Sigmoid colon (tissue), 4 donors: ENCODE data around the gene PIP4K2A.

Experiments
- CTCF ChIP-seq, 4 experiments: fragments of 450-650 bp in 3 of 4; fragments of 200-600 bp in 1 of 4; IDR thresholded peaks; one replicate each; pipeline ENCODE4 v1.5.1; 2016 to 2019; ENCODE audit warnings: antibody characterized with exemption in 4 of 4, mild to moderate bottlenecking in 3 of 4, moderate library complexity in 2 of 4
- POLR2AphosphoS5 ChIP-seq, 4 donors: sonication (generic); formaldehyde crosslinking; IDR thresholded peaks; one replicate each; pipeline ENCODE4 v1.6.1; 2017; ENCODE audit warnings: antibody characterized with exemption in 4 of 4

DNA sequence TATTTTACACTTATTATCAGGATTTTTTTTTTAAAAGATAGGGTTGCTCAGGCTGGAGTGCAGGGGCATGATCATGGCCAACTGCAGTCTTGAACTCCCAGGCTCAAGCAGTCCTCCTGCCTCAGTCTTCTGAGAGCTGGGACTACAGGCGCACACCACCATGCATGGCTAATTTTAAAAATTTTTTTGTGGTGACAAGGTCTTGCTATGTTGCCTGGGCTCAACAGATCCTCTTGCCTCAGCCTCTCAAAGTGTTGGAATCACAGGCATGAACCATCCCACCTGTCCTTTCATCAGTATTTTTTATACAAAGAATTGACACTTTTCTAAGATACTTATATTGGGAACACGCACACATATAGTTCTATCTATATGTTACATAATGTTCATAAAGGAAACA lies 99.3 kb downstream of the PIP4K2A start:
- TF ChIP-seq CTCF (IDR thresholded peaks at IDR 0.05): no peak
- TF ChIP-seq POLR2AphosphoS5 (IDR thresholded peaks at IDR 0.05): no peak
